SK-N-SH (cell line): ENCODE measurements around the gene TMEM52B. TPM values are rescaled to one million over a fixed set of nuclear protein-coding genes. Genes with fewer than 3 reads are reported as not detected.

ENCODE experiments used
- CTCF ChIA-PET: fragments of 300-600, 350-600 bp; formaldehyde crosslinking; extraction: SDS; loops from one replicate; lab custom pipeline; 2021; lab: Yijun Ruan, JAX
- POLR2A ChIA-PET: fragments of 350-600 bp; sonication (Branson Sonifier 250); formaldehyde crosslinking; extraction: SDS; loops from one replicate; lab custom pipeline; 2020; ENCODE audit warnings: antibody characterized with exemption, inconsistent platforms; lab: Yijun Ruan, JAX
- DNase-seq: peaks from one replicate; pipeline ENCODE4 v3.0.0; 2012
- H2AFZ ChIP-seq: fragments of 200-600 bp; sonication (generic); 2 replicates; pipeline ENCODE4 v1.8.1; 2016; ENCODE audit warnings: antibody characterized with exemption, mild to moderate bottlenecking, low read depth
- H3F3A ChIP-seq: fragments of 200-600 bp; sonication (generic); replicated peaks from 2 replicates; pipeline ENCODE3; 2016; ENCODE audit warnings: antibody characterized with exemption, mild to moderate bottlenecking; ENCODE audit not compliant: insufficient read depth
- H3K27ac ChIP-seq, 2 experiments: fragments of 200-500 bp in 1 of 2; fragments of 200-600 bp in 1 of 2; sonication (Bioruptor generic) in 1 of 2; sonication (generic), shearing (Covaris generic) in 1 of 2; 2 replicates each; pipeline versions ENCODE4 v1.5.1 to v1.6.1; 2014 to 2016; ENCODE audit warnings: low read depth in 2 of 2, inconsistent platforms in 1 of 2, low read length in 1 of 2, mild to moderate bottlenecking in 1 of 2, mixed read lengths in 1 of 2
- H3K27me3 ChIP-seq: fragments of 200-600 bp; sonication (generic), shearing (Covaris generic); 2 replicates; pipeline ENCODE4 v1.6.1; 2016; ENCODE audit warnings: mixed run types; ENCODE audit not compliant: insufficient read depth
- H3K36me3 ChIP-seq, 2 experiments: fragments of 200-500 bp in 1 of 2; fragments of 200-600 bp in 1 of 2; sonication (Bioruptor generic) in 1 of 2; sonication (generic) in 1 of 2; replicated peaks in 1 of 2; 2 replicates each; pipeline versions ENCODE3 to v1.5.1; 2014 to 2016; ENCODE audit warnings: low read length in 1 of 2, mild to moderate bottlenecking in 1 of 2; ENCODE audit not compliant: insufficient read depth in 2 of 2, control insufficient read depth in 1 of 2
- H3K4me1 ChIP-seq, 2 experiments: fragments of 200-500 bp in 1 of 2; fragments of 200-600 bp in 1 of 2; sonication (Bioruptor generic) in 1 of 2; sonication (generic), shearing (Covaris generic) in 1 of 2; 2 replicates each; pipeline versions ENCODE4 v1.5.1 to v1.6.1; 2014 to 2016; ENCODE audit warnings: low read depth in 1 of 2, low read length in 1 of 2, mixed run types in 1 of 2; ENCODE audit not compliant: insufficient read depth in 2 of 2, control insufficient read depth in 1 of 2
- H3K4me2 ChIP-seq: fragments of 200-600 bp; sonication (generic), shearing (Covaris generic); 2 replicates; pipeline ENCODE4 v1.6.1; 2017; ENCODE audit warnings: mixed run types
- H3K4me3 ChIP-seq, 2 experiments: fragments of 200-500 bp in 1 of 2; fragments of 200-600 bp in 1 of 2; sonication (Bioruptor generic) in 1 of 2; sonication (generic), shearing (Covaris generic) in 1 of 2; 2 replicates each; pipeline versions ENCODE4 v1.5.1 to v1.8.1; 2014 to 2016; ENCODE audit warnings: low read depth in 2 of 2, inconsistent platforms in 1 of 2, low read length in 1 of 2, mild to moderate bottlenecking in 1 of 2, mixed read lengths in 1 of 2, moderate library complexity in 1 of 2
- H3K79me2 ChIP-seq: fragments of 200-600 bp; sonication (generic); 2 replicates; pipeline ENCODE4 v1.8.1; 2017; ENCODE audit warnings: mild to moderate bottlenecking; ENCODE audit not compliant: insufficient read depth
- H3K9ac ChIP-seq: fragments of 200-600 bp; sonication (generic); 2 replicates; pipeline ENCODE4 v1.6.1; 2017; ENCODE audit warnings: mixed run types
- H3K9me2 ChIP-seq: fragments of 200-600 bp; sonication (generic); 2 replicates; pipeline ENCODE4 v1.6.1; 2017; ENCODE audit warnings: mixed run types
- H3K9me3 ChIP-seq: fragments of 200-600 bp; sonication (generic); 2 replicates; pipeline ENCODE4 v1.6.1; 2017; ENCODE audit warnings: mixed run types, mild to moderate bottlenecking, moderate library complexity
- H4K20me1 ChIP-seq: fragments of 200-600 bp; sonication (generic); 2 replicates; pipeline ENCODE4 v1.6.1; 2017; ENCODE audit warnings: mild to moderate bottlenecking, mixed run types; ENCODE audit not compliant: insufficient read depth
- CHD2 ChIP-seq: fragments of 150-350 bp; IDR thresholded peaks from 2 replicates; pipeline ENCODE4 v1.6.1; 2018; ENCODE audit warnings: low read length; ENCODE audit not compliant: partially characterized antibody
- ELF1 ChIP-seq: IDR thresholded peaks from 2 replicates; pipeline ENCODE4 v1.4.0; 2012
- EZH2phosphoT487 ChIP-seq: fragments of 200-600 bp; sonication (generic); IDR thresholded peaks from 2 replicates; pipeline ENCODE4 v1.6.1; 2017; ENCODE audit warnings: low read depth, mixed run types, mild to moderate bottlenecking, antibody characterized with exemption, moderate library complexity, borderline replicate concordance
- FOSL2 ChIP-seq: IDR thresholded peaks from 2 replicates; pipeline ENCODE4 v1.4.0; 2012; ENCODE audit warnings: low read depth, mild to moderate bottlenecking, moderate library complexity, borderline replicate concordance
- FOXJ3 ChIP-seq: sonication (generic); formaldehyde crosslinking; IDR thresholded peaks from 2 replicates; pipeline ENCODE4 v1.5.1; 2020; ENCODE audit warnings: mild to moderate bottlenecking, missing genetic modification reagents
- FOXM1 ChIP-seq: IDR thresholded peaks from 2 replicates; pipeline ENCODE4 v1.4.0; 2012; ENCODE audit warnings: low read depth, mild to moderate bottlenecking
- GATA2 ChIP-seq: sonication (generic); formaldehyde crosslinking; IDR thresholded peaks from 2 replicates; pipeline ENCODE4 v1.5.0; 2020; ENCODE audit warnings: mild to moderate bottlenecking, missing genetic modification reagents
- MAX ChIP-seq: IDR thresholded peaks from 2 replicates; pipeline ENCODE4 v1.4.0; 2012; ENCODE audit warnings: low read depth
- MEF2A ChIP-seq: IDR thresholded peaks from 2 replicates; pipeline ENCODE4 v1.4.0; 2012; ENCODE audit warnings: low read depth, borderline replicate concordance
- NFIC ChIP-seq: IDR thresholded peaks from 2 replicates; pipeline ENCODE4 v1.4.0; 2012; ENCODE audit warnings: borderline replicate concordance
- RAD21 ChIP-seq: IDR thresholded peaks from 2 replicates; pipeline ENCODE4 v1.6.1; 2012; ENCODE audit warnings: mild to moderate bottlenecking, low read length
- RFX5 ChIP-seq: IDR thresholded peaks from 2 replicates; pipeline ENCODE4 v1.6.1; 2012; ENCODE audit warnings: mild to moderate bottlenecking, improper control_type of control experiment, low read length
- RXRA ChIP-seq: IDR thresholded peaks from 2 replicates; pipeline ENCODE4 v1.4.0; 2012; ENCODE audit warnings: low read depth, mild to moderate bottlenecking, borderline replicate concordance
- SIN3A ChIP-seq: IDR thresholded peaks from 2 replicates; pipeline ENCODE4 v1.6.1; 2012; ENCODE audit warnings: low read depth, mild to moderate bottlenecking, low read length, moderate library complexity, borderline replicate concordance
- SMC3 ChIP-seq: IDR thresholded peaks from 2 replicates; pipeline ENCODE4 v1.6.1; 2012; ENCODE audit warnings: low read depth, low read length, improper control_type of control experiment
- TAF1 ChIP-seq: IDR thresholded peaks from 2 replicates; pipeline ENCODE4 v1.6.1; 2012; ENCODE audit warnings: low read depth, mild to moderate bottlenecking, low read length, moderate library complexity, borderline replicate concordance
- TEAD4 ChIP-seq: IDR thresholded peaks from 2 replicates; pipeline ENCODE4 v1.4.0; 2012; ENCODE audit warnings: mild to moderate bottlenecking, borderline replicate concordance; ENCODE audit not compliant: insufficient read depth
- whole genome bisulfite sequencing: methylation state at CpG from one replicate; pipeline ENCODE4 v1.1.6; 2017; ENCODE audit warnings: low lambda C conversion rate; 5-methylcytosine and 5-hydroxymethylcytosine counted together
- polyA plus RNA-seq, 3 experiments: library from polyadenylated mRNA; depleted of rRNA; stranded (reverse); fragments of >200 nt; gene quantifications; 2 replicates each; pipeline ENCODE4 v1.2.3, GENCODE V29; 2012
- TF ChIP-seq, protein P1 (sequence below): IDR thresholded peaks from 2 replicates; pipeline ENCODE4 v1.6.1; 2012; ENCODE audit warnings: mild to moderate bottlenecking, low read depth, low read length, moderate library complexity

TMEM52B gene
- polyA plus RNA-seq, 1 of the 3 experiments (the other 2 are of a cell fraction) = not detected

DNA sequence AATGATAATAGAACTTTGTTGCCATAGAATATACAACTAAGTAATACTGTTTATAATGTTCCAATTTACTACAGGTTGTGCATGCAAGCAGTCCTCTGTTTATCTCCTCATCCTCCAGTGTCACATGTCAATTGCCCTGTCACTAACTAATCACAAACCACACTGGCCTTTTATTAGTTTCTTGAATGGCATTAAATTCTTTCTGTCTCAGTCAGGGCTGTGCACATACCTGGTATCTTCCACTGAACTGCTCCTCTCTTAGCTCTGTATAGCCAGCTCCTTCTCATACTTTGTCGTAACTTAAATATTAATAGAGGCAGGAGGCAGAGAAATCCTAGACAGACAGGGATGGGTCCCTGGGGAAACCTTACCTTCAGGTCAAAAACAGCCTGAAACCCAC lies 57.9 kb downstream of the TMEM52B start (continued):
- TF ChIP-seq TAF1 (no peak), FOXJ3 (CRISPR knock-in tag) (no peak), MAX (no peak), CHD2 (no peak), TEAD4 (no peak)
- TF ChIP-seq, all 33 proteins: peak for 0

- Histone ChIP-seq H3K4me1 (peaks cover 0 to 4% of the 10 kb centered on the region in 2 experiments; a peak in 1 of 4 replicates), H3K9me2 (no peaks in the 10 kb centered on the region), H3K9me3 (no peaks in the 10 kb centered on the region), H3K4me3 (no peak overlapping the region), H3K4me2 (no peak overlapping the region), H3K27me3 (no peaks in the 10 kb centered on the region; the same call in 1 of the 2 replicates), H3K9ac (no peak overlapping the region), H3K27ac (no peak overlapping the region), H3K79me2 (no peaks in the 10 kb centered on the region), H4K20me1 (no peaks in the 10 kb centered on the region), H2AFZ (no peak overlapping the region), H3F3A (no peaks in the 10 kb centered on the region), H3K36me3 (no peaks in the 10 kb centered on the region)
- WGBS = 0% methylated on average over 1 of the region's 1 CpG
- DNase-seq = no peak
- ChIA-PET POLR2A (no interaction called here), CTCF (interaction anchor here (1.0 kb wide), 1 partner anchor 323 kb away, joined by 3 read pairs; no protein-coding TSS in a partner anchor)
- no peak for TF ChIP-seq MEF2A
- TF ChIP-seq MAX = no peak
- TF ChIP-seq TEAD4 = no peak
- TF ChIP-seq, protein P1, sequence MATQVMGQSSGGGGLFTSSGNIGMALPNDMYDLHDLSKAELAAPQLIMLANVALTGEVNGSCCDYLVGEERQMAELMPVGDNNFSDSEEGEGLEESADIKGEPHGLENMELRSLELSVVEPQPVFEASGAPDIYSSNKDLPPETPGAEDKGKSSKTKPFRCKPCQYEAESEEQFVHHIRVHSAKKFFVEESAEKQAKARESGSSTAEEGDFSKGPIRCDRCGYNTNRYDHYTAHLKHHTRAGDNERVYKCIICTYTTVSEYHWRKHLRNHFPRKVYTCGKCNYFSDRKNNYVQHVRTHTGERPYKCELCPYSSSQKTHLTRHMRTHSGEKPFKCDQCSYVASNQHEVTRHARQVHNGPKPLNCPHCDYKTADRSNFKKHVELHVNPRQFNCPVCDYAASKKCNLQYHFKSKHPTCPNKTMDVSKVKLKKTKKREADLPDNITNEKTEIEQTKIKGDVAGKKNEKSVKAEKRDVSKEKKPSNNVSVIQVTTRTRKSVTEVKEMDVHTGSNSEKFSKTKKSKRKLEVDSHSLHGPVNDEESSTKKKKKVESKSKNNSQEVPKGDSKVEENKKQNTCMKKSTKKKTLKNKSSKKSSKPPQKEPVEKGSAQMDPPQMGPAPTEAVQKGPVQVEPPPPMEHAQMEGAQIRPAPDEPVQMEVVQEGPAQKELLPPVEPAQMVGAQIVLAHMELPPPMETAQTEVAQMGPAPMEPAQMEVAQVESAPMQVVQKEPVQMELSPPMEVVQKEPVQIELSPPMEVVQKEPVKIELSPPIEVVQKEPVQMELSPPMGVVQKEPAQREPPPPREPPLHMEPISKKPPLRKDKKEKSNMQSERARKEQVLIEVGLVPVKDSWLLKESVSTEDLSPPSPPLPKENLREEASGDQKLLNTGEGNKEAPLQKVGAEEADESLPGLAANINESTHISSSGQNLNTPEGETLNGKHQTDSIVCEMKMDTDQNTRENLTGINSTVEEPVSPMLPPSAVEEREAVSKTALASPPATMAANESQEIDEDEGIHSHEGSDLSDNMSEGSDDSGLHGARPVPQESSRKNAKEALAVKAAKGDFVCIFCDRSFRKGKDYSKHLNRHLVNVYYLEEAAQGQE = no peak
- no peak for TF ChIP-seq TAF1
- TF ChIP-seq RXRA = no peak
- TF ChIP-seq RAD21 = no peak
- no peak for TF ChIP-seq RFX5
- TF ChIP-seq ELF1 = no peak
- TF ChIP-seq GATA2 (CRISPR knock-in tag) = no peak
- no peak for TF ChIP-seq NFIC
- no peak for TF ChIP-seq SMC3
- no peak for TF ChIP-seq FOXM1
- no peak for TF ChIP-seq SIN3A
- TF ChIP-seq FOSL2 = no peak
- no peak for TF ChIP-seq EZH2phosphoT487
Measured at GRCh38 chr12:10238526-10238925, 59.7 kb downstream of the TMEM52B start.
